Measurements from ENCODE around the gene NEDD9. TPM values are rescaled to one million over a fixed set of nuclear protein-coding genes. Genes with fewer than 3 reads are reported as not detected.

The NEDD9 gene
- total RNA-seq, 1 experiment from 2014 or later, result 0.17 TPM

- intact Hi-C loops (cut with micrococcal nuclease), result no loop called here
- Histone ChIP-seq H3K4me2 (ENCODE audit: low read length) (no peak overlapping the region), H3K9ac (ENCODE audit: low read length) (no peak overlapping the region), H3K27me3 (ENCODE audit: insufficient read depth, low read length) (no peaks in the 10 kb centered on the region), H3K36me3 (ENCODE audit: control insufficient read depth in 1 of 2, insufficient read depth in 2 of 2, low read length in 2 of 2) (no peaks in the 10 kb centered on the region), H3K79me2 (ENCODE audit: insufficient read depth, low read length) (no peaks in the 10 kb centered on the region), H3K9me2 (ENCODE audit: insufficient read depth) (no peaks in the 10 kb centered on the region), H3K4me1 (ENCODE audit: control insufficient read depth in 1 of 2, insufficient read depth in 2 of 2, low read length in 2 of 2) (peaks cover 0 to 7% of the 10 kb centered on the region in 2 experiments; a peak in 1 of 4 replicates), H3K27ac (ENCODE audit: low read depth, low read length) (no peak overlapping the region), H2AFZ (ENCODE audit: low read depth, low read length, poor library complexity, severe bottlenecking) (no peak overlapping the region), H4K20me1 (ENCODE audit: insufficient read depth) (no peaks in the 10 kb centered on the region), H3K9me3 (ENCODE audit: control insufficient read depth in 1 of 2, insufficient read depth in 1 of 2, low read depth in 1 of 2, low read length in 2 of 2) (no peaks in the 10 kb centered on the region), H3K4me3 (replicated peaks in 1 of 2; ENCODE audit: low read depth in 1 of 2, low read length in 2 of 2) (no peak overlapping the region)
- no peak for DNase-seq (ENCODE audit: low read depth, low spot score)
- POLR2A ChIA-PET, result no interaction called here
- CTCF ChIA-PET, result no interaction called here
- ATAC-seq, result no peak
- TF ChIP-seq, protein P1, sequence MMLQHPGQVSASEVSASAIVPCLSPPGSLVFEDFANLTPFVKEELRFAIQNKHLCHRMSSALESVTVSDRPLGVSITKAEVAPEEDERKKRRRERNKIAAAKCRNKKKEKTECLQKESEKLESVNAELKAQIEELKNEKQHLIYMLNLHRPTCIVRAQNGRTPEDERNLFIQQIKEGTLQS (IDR thresholded peaks at IDR 0.05), result no peak
- TF ChIP-seq ZBTB33 (IDR thresholded peaks at IDR 0.05; ENCODE audit: extremely low read depth, insufficient replicate concordance, low read length) (no peak), MAX (IDR thresholded peaks at IDR 0.05) (no peak), CBX3 (IDR thresholded peaks at IDR 0.05; ENCODE audit: low read depth) (no peak), YY1 (IDR thresholded peaks at IDR 0.05; ENCODE audit: extremely low read depth, insufficient replicate concordance, low read depth, low read length) (no peak), EZH2phosphoT487 (IDR thresholded peaks at IDR 0.05; ENCODE audit: borderline replicate concordance) (no peak), SRF (IDR thresholded peaks at IDR 0.05; ENCODE audit: low read depth) (no peak), POLR2AphosphoS5 (IDR thresholded peaks at IDR 0.05; ENCODE audit: low read depth, low read length) (no peak), REST (IDR thresholded peaks at IDR 0.05; ENCODE audit: low read depth) (no peak), RAD21 (IDR thresholded peaks at IDR 0.05; ENCODE audit: low read depth) (no peak), ZNF274 (IDR thresholded peaks at IDR 0.05; ENCODE audit: low read depth, low read length) (no peak), ZFX (IDR thresholded peaks at IDR 0.05) (no peak), JUND (IDR thresholded peaks at IDR 0.05) (no peak), FOSL1 (IDR thresholded peaks at IDR 0.05; ENCODE audit: low read depth) (no peak), TCF7L2 (IDR thresholded peaks at IDR 0.05; ENCODE audit: borderline replicate concordance, extremely low read depth, insufficient read depth, insufficient read length) (no peak), SIN3A (IDR thresholded peaks at IDR 0.05; ENCODE audit: low read depth) (no peak), EGR1 (IDR thresholded peaks at IDR 0.05; ENCODE audit: low read depth) (no peak), POLR2A (IDR thresholded peaks at IDR 0.05; ENCODE audit: borderline replicate concordance, extremely low read depth, insufficient read depth, insufficient read length) (no peak)
- RAD21 ChIA-PET (ENCODE audit: low non-redundant PET in 1 of 2, low total read pairs in 2 of 2, uncharacterized antibody in 2 of 2, unreplicated experiment in 2 of 2), result interaction anchor here in 1 of 2 experiments (0.5 kb wide), 1 partner anchor 103 kb away, joined by 3 read pairs; no protein-coding TSS in a partner anchor
- BruUV-seq (replicated peaks), result no TSS peak
Measured at GRCh38 chr6:11278207-11278559, 45.7 kb upstream of the NEDD9 start.

Data from HCT116 (cell line).